ENCODE data around the gene LIPJ. TPM values are rescaled to one million over a fixed set of nuclear protein-coding genes. Genes with fewer than 3 reads are reported as not detected.

LIPJ gene
- polyA plus RNA-seq (2012; ENCODE audit: missing spikeins): 0.06 TPM

- DNase-seq (ENCODE audit: insufficient read length): no peak
- no peak for FAIRE-seq
- TF ChIP-seq TAF1 (IDR thresholded peaks at IDR 0.05; ENCODE audit: borderline replicate concordance, low read depth, low read length): no peak
Observed at GRCh38 chr10:88586462-88586861, at the start of gene LIPJ. Gene LIPJ, plus strand, starts transcription at chr10:88586762. Its CDS starts 3,926 bp downstream, at chr10:88590688.

- TF ChIP-seq POLR2AphosphoS5 (IDR thresholded peaks at IDR 0.05; ENCODE audit: low read depth, low read length) (no peak), TAF1 (IDR thresholded peaks at IDR 0.05; ENCODE audit: borderline replicate concordance, low read depth, low read length) (no peak), POLR2A (IDR thresholded peaks at IDR 0.05; ENCODE audit: low read depth, low read length) (no peak)
- no peak for FAIRE-seq
- DNase-seq (ENCODE audit: insufficient read length): no peak
Observed at GRCh38 chr10:88537322-88537721, 49.2 kb upstream of the LIPJ start.

GRCh38 chr10:88538048-88538447, 48.5 kb upstream of the LIPJ start:
- no peak for FAIRE-seq
- no peak for DNase-seq (ENCODE audit: insufficient read length)
- TF ChIP-seq POLR2AphosphoS5 (IDR thresholded peaks at IDR 0.05; ENCODE audit: low read depth, low read length) (no peak), TAF1 (IDR thresholded peaks at IDR 0.05; ENCODE audit: borderline replicate concordance, low read depth, low read length) (no peak), POLR2A (IDR thresholded peaks at IDR 0.05; ENCODE audit: low read depth, low read length) (no peak)

GRCh38 chr10:88540351-88540750, 46.2 kb upstream of the LIPJ start:
- FAIRE-seq (no peak), DNase-seq (ENCODE audit: insufficient read length) (no peak)
- no peak for TF ChIP-seq POLR2A (IDR thresholded peaks at IDR 0.05; ENCODE audit: low read depth, low read length)
- TF ChIP-seq POLR2AphosphoS5 (IDR thresholded peaks at IDR 0.05; ENCODE audit: low read depth, low read length): no peak
- no peak for TF ChIP-seq TAF1 (IDR thresholded peaks at IDR 0.05; ENCODE audit: borderline replicate concordance, low read depth, low read length)

GRCh38 chr10:88541116-88541626, 45.4 kb upstream of the LIPJ start:
- DNase-seq (ENCODE audit: insufficient read length) (no peak), FAIRE-seq (no peak)
- TF ChIP-seq TAF1 (IDR thresholded peaks at IDR 0.05; ENCODE audit: borderline replicate concordance, low read depth, low read length) (no peak), POLR2AphosphoS5 (IDR thresholded peaks at IDR 0.05; ENCODE audit: low read depth, low read length) (no peak), POLR2A (IDR thresholded peaks at IDR 0.05; ENCODE audit: low read depth, low read length) (no peak)

GRCh38 chr10:88542522-88542921, 44.0 kb upstream of the LIPJ start:
- no peak for DNase-seq (ENCODE audit: insufficient read length)
- FAIRE-seq: no peak
- no peak for TF ChIP-seq TAF1 (IDR thresholded peaks at IDR 0.05; ENCODE audit: borderline replicate concordance, low read depth, low read length)

GRCh38 chr10:88544140-88544870, 42.3 kb upstream of the LIPJ start:
- TF ChIP-seq POLR2A (IDR thresholded peaks at IDR 0.05; ENCODE audit: low read depth, low read length) (no peak), TAF1 (IDR thresholded peaks at IDR 0.05; ENCODE audit: borderline replicate concordance, low read depth, low read length) (no peak), POLR2AphosphoS5 (IDR thresholded peaks at IDR 0.05; ENCODE audit: low read depth, low read length) (no peak)
- FAIRE-seq: peak; percentile 63

GRCh38 chr10:88545359-88545758, 41.2 kb upstream of the LIPJ start:
- FAIRE-seq (no peak), DNase-seq (ENCODE audit: insufficient read length) (no peak)
- TF ChIP-seq POLR2AphosphoS5 (IDR thresholded peaks at IDR 0.05; ENCODE audit: low read depth, low read length): no peak
- no peak for TF ChIP-seq TAF1 (IDR thresholded peaks at IDR 0.05; ENCODE audit: borderline replicate concordance, low read depth, low read length)

More at GRCh38 chr10:88544140-88544870, 42.3 kb upstream of the LIPJ start:
- no peak for DNase-seq (ENCODE audit: insufficient read length)

- no peak for FAIRE-seq
Observed at GRCh38 chr10:88546497-88546896, 40.1 kb upstream of the LIPJ start.

GRCh38 chr10:88551246-88551645, 35.3 kb upstream of the LIPJ start:
- no peak for FAIRE-seq

More at GRCh38 chr10:88546497-88546896, 40.1 kb upstream of the LIPJ start:
- TF ChIP-seq POLR2AphosphoS5 (IDR thresholded peaks at IDR 0.05; ENCODE audit: low read depth, low read length) (no peak), POLR2A (IDR thresholded peaks at IDR 0.05; ENCODE audit: low read depth, low read length) (no peak), TAF1 (IDR thresholded peaks at IDR 0.05; ENCODE audit: borderline replicate concordance, low read depth, low read length) (no peak)
- DNase-seq (ENCODE audit: insufficient read length): no peak

GRCh38 chr10:88553116-88553752, 33.3 kb upstream of the LIPJ start:
- FAIRE-seq (peak; percentile 97), DNase-seq (ENCODE audit: insufficient read length) (peak; percentile 7)
- TF ChIP-seq POLR2A (IDR thresholded peaks at IDR 0.05; ENCODE audit: low read depth, low read length): no peak

More at GRCh38 chr10:88551246-88551645, 35.3 kb upstream of the LIPJ start:
- no peak for TF ChIP-seq TAF1 (IDR thresholded peaks at IDR 0.05; ENCODE audit: borderline replicate concordance, low read depth, low read length)
- TF ChIP-seq POLR2A (IDR thresholded peaks at IDR 0.05; ENCODE audit: low read depth, low read length): no peak
- no peak for TF ChIP-seq POLR2AphosphoS5 (IDR thresholded peaks at IDR 0.05; ENCODE audit: low read depth, low read length)
- DNase-seq (ENCODE audit: insufficient read length): no peak

- no peak for DNase-seq (ENCODE audit: insufficient read length)
- FAIRE-seq: peak; percentile 46
- TF ChIP-seq POLR2A (IDR thresholded peaks at IDR 0.05; ENCODE audit: low read depth, low read length) (no peak), TAF1 (IDR thresholded peaks at IDR 0.05; ENCODE audit: borderline replicate concordance, low read depth, low read length) (no peak), POLR2AphosphoS5 (IDR thresholded peaks at IDR 0.05; ENCODE audit: low read depth, low read length) (no peak)
Observed at GRCh38 chr10:88555190-88555908, 31.2 kb upstream of the LIPJ start.
